Chondrocyte (in vitro differentiated cells): ENCODE results near the gene CFAP161. TPM values are rescaled to one million over a fixed set of nuclear protein-coding genes. Genes with fewer than 3 reads are reported as not detected.
A peak's percentile ranks its signal among the peaks of the same experiment; 100 is the strongest.

Source experiments
- DNase-seq: peaks from one replicate; pipeline ENCODE4 v3.0.0; 2021; ENCODE audit warnings: mixed read lengths, low spot score
- H3K27ac Mint-ChIP-seq: one replicate; pipeline ENCODE4 v1.8.0; 2021; ENCODE audit warnings: mild to moderate bottlenecking, moderate library complexity, mixed read lengths; ENCODE audit not compliant: unreplicated experiment
- H3K27me3 Mint-ChIP-seq: 2 replicates; pipeline ENCODE4 v1.8.0; 2021; ENCODE audit warnings: low read depth, mixed read lengths
- H3K36me3 Mint-ChIP-seq: 2 replicates; pipeline ENCODE4 v1.8.0; 2021; ENCODE audit warnings: low read depth, mixed read lengths
- H3K4me1 Mint-ChIP-seq: 2 replicates; pipeline ENCODE4 v1.8.0; 2021; ENCODE audit warnings: low read depth, mild to moderate bottlenecking, mixed read lengths
- H3K4me3 Mint-ChIP-seq: one replicate; pipeline ENCODE4 v1.8.0; 2021; ENCODE audit warnings: mild to moderate bottlenecking, moderate library complexity, mixed read lengths; ENCODE audit not compliant: unreplicated experiment
- H3K9me3 Mint-ChIP-seq: 2 replicates; pipeline ENCODE4 v1.8.0; 2021; ENCODE audit warnings: low read depth, mixed read lengths
- total RNA-seq: library from RNA; stranded (reverse); gene quantifications from 3 replicates; pipeline ENCODE4 v1.2.1, GENCODE V29; 2021
- TF ChIP-seq, protein P1 (sequence below): fragments of 200-600 bp; sonication (generic); IDR thresholded peaks from 2 replicates; pipeline ENCODE4 v1.5.0; 2021; ENCODE audit warnings: antibody characterized with exemption, mild to moderate bottlenecking, moderate library complexity

Gene CFAP161
- total RNA-seq, 1 donor from 2014 or later: not detected

- no peak for DNase-seq
- Mint-ChIP-seq H3K4me3 (no peak overlapping the region), H3K27me3 (no peaks in the 10 kb centered on the region), H3K36me3 (peaks cover 1% of the 10 kb centered on the region), H3K4me1 (peaks cover 33% of the 10 kb centered on the region), H3K27ac (no peak overlapping the region), H3K9me3 (no peaks in the 10 kb centered on the region)
- TF ChIP-seq, protein P1, sequence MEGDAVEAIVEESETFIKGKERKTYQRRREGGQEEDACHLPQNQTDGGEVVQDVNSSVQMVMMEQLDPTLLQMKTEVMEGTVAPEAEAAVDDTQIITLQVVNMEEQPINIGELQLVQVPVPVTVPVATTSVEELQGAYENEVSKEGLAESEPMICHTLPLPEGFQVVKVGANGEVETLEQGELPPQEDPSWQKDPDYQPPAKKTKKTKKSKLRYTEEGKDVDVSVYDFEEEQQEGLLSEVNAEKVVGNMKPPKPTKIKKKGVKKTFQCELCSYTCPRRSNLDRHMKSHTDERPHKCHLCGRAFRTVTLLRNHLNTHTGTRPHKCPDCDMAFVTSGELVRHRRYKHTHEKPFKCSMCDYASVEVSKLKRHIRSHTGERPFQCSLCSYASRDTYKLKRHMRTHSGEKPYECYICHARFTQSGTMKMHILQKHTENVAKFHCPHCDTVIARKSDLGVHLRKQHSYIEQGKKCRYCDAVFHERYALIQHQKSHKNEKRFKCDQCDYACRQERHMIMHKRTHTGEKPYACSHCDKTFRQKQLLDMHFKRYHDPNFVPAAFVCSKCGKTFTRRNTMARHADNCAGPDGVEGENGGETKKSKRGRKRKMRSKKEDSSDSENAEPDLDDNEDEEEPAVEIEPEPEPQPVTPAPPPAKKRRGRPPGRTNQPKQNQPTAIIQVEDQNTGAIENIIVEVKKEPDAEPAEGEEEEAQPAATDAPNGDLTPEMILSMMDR: no peak
Measured at GRCh38 chr15:81098861-81099651, 35.0 kb upstream of the CFAP161 start.

- Mint-ChIP-seq H3K9me3 (no peaks in the 10 kb centered on the region), H3K27ac (no peak overlapping the region), H3K4me1 (peaks cover 26% of the 10 kb centered on the region), H3K36me3 (no peaks in the 10 kb centered on the region), H3K4me3 (no peak overlapping the region), H3K27me3 (no peaks in the 10 kb centered on the region)
- TF ChIP-seq, protein P1: no peak
- no peak for DNase-seq
Measured at GRCh38 chr15:81101894-81102815, 31.9 kb upstream of the CFAP161 start.

GRCh38 chr15:81103857-81104256 is 30.2 kb upstream of the CFAP161 start:
- DNase-seq: no peak
- Mint-ChIP-seq H3K4me1 (peaks cover 12% of the 10 kb centered on the region), H3K4me3 (no peak overlapping the region), H3K27ac (no peak overlapping the region), H3K36me3 (no peaks in the 10 kb centered on the region), H3K27me3 (no peaks in the 10 kb centered on the region), H3K9me3 (no peaks in the 10 kb centered on the region)
- TF ChIP-seq, protein P1: no peak

- H3K27me3 Mint-ChIP-seq: peaks cover 6% of the 10 kb centered on the region
- no peak overlapping the region for H3K4me3 Mint-ChIP-seq
- H3K4me1 Mint-ChIP-seq: peaks cover 6% of the 10 kb centered on the region
Measured at GRCh38 chr15:81105545-81105944, 28.5 kb upstream of the CFAP161 start.

DNA sequence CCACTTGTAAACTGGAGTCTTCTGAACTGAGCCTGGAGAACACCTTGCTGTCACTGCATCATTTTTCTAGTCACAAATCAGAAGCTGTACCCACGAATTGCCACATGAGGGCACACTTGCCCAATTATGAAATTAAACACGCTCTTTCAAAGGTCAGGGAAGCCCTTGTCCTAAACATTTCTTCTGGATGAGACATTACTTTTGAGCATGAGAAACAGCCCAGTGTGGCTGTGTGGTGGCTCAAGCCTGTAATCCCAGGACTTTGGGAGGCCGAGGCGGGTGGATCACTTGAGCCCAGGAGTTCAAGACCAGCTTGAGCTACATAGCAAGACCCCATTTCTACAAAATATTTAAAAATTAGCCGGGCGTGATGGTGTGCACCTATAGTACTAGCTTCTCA is 27.5 kb upstream of the CFAP161 start:
- Mint-ChIP-seq H3K27ac (peak overlapping the region; percentile 66), H3K4me3 (no peak overlapping the region), H3K36me3 (peaks cover 1% of the 10 kb centered on the region), H3K4me1 (peaks cover 6% of the 10 kb centered on the region), H3K9me3 (no peaks in the 10 kb centered on the region), H3K27me3 (peaks cover 12% of the 10 kb centered on the region)
- DNase-seq: no peak
- TF ChIP-seq, protein P1: peak; percentile 90

More at GRCh38 chr15:81105545-81105944, 28.5 kb upstream of the CFAP161 start:
- TF ChIP-seq, protein P1: no peak
- H3K27ac Mint-ChIP-seq: no peak overlapping the region
- DNase-seq: no peak
- H3K9me3 Mint-ChIP-seq: no peaks in the 10 kb centered on the region
- H3K36me3 Mint-ChIP-seq: no peaks in the 10 kb centered on the region
